K562 (cell line): ENCODE results near the gene AFAP1. TPM values are rescaled to one million over a fixed set of nuclear protein-coding genes. Genes with fewer than 3 reads are reported as not detected.

ENCODE experiments used
- ATAC-seq: fragments of 200-7000 bp; cut with Tn5 transposase; 3 replicates; pipeline ENCODE4 v1.9.1; 2020; ENCODE audit warnings: moderate library complexity
- BruUV-seq: library from RNA; stranded (reverse); fragments of 400-500 nt; replicated peaks from 2 replicates; lab custom pipeline; 2021; lab: Mats Ljungman, UMichigan
- CTCF ChIA-PET: fragments of 300-600 bp; formaldehyde crosslinking; extraction: SDS; loops from one replicate; lab custom pipeline; 2021; ENCODE audit warnings: low intra/inter-chr PET ratio; lab: Yijun Ruan, JAX
- POLR2A ChIA-PET: fragments of 300-600, 350-650 bp; sonication (Branson Sonifier 250); formaldehyde crosslinking; extraction: SDS; loops from one replicate; lab custom pipeline; 2021; ENCODE audit warnings: antibody characterized with exemption, inconsistent platforms; lab: Yijun Ruan, JAX
- DNase-seq, 4 experiments: peaks; one replicate each; pipeline versions ENCODE4 v3.0.0 to v3.0.0-alpha.2; 2011 to 2018; ENCODE audit warnings: low spot score in 3 of 4, mixed read lengths in 3 of 4; ENCODE audit errors: extremely low read depth in 1 of 4
- FAIRE-seq: peaks from 2 replicates; lab custom pipeline; 2011; peaks lifted over from hg19 to GRCh38; lab: Jason Lieb, UNC
- H2AFZ ChIP-seq: 2 replicates; pipeline ENCODE4 v1.6.0; 2011; ENCODE audit warnings: low read depth, low read length, control low read depth, inconsistent platforms
- H3K27ac ChIP-seq: fragments of 200-600 bp; 3 replicates; pipeline ENCODE4 v1.8.0; 2011; ENCODE audit warnings: low read depth, mild to moderate bottlenecking, control low read depth, inconsistent platforms, low read length, moderate library complexity, mixed read lengths; ENCODE audit errors: extremely low read depth
- H3K27me3 ChIP-seq, 2 experiments: fragments of 300-600 bp in 1 of 2; 2 replicates in 1 of 2; 3 replicates in 1 of 2; pipeline versions ENCODE4 v1.6.0 to v1.8.0; 2011; ENCODE audit warnings: inconsistent platforms in 2 of 2, low read length in 2 of 2, mild to moderate bottlenecking in 1 of 2, mixed read lengths in 1 of 2, moderate library complexity in 1 of 2; ENCODE audit not compliant: control insufficient read depth in 2 of 2, insufficient read depth in 2 of 2
- H3K36me3 ChIP-seq: fragments of 300-600 bp; 3 replicates; pipeline ENCODE4 v1.8.0; 2011; ENCODE audit warnings: mild to moderate bottlenecking, low read length, inconsistent platforms; ENCODE audit not compliant: control insufficient read depth, insufficient read depth
- H3K4me1 ChIP-seq, 2 experiments: fragments of 200-600 bp in 1 of 2; replicated peaks in 1 of 2; 2 replicates in 1 of 2; 3 replicates in 1 of 2; pipeline versions ENCODE4 v1.5.1 to v1.8.0; 2011; ENCODE audit warnings: inconsistent platforms in 2 of 2, low read length in 2 of 2, mild to moderate bottlenecking in 1 of 2, mixed read lengths in 1 of 2, moderate library complexity in 1 of 2; ENCODE audit not compliant: control insufficient read depth in 2 of 2, insufficient read depth in 2 of 2
- H3K4me2 ChIP-seq: 2 replicates; pipeline ENCODE4 v1.6.1; 2011; ENCODE audit warnings: low read length, control low read depth, inconsistent platforms, mixed read lengths; ENCODE audit not compliant: insufficient read depth
- H3K4me3 ChIP-seq: fragments of 200-600 bp; sonication (generic), shearing (Covaris generic); 2 replicates; pipeline ENCODE4 v1.5.1; 2016; ENCODE audit warnings: control low read depth, inconsistent platforms
- H3K79me2 ChIP-seq: fragments of 200-600 bp; 3 replicates; pipeline ENCODE4 v1.8.0; 2011; ENCODE audit warnings: low read length, inconsistent platforms; ENCODE audit not compliant: control insufficient read depth, insufficient read depth
- H3K9ac ChIP-seq, 2 experiments: 2 replicates each; pipeline versions ENCODE4 v1.6.0 to v1.6.1; 2011; ENCODE audit warnings: low read depth in 2 of 2, low read length in 2 of 2, control low read depth in 1 of 2, inconsistent platforms in 1 of 2, mild to moderate bottlenecking in 1 of 2, mixed read lengths in 1 of 2; ENCODE audit not compliant: insufficient read depth in 1 of 2
- H3K9me1 ChIP-seq: one replicate; pipeline ENCODE4 v1.6.0; 2011; ENCODE audit warnings: inconsistent platforms, mild to moderate bottlenecking, low read length, moderate library complexity; ENCODE audit not compliant: control insufficient read depth, insufficient read depth
- H3K9me3 ChIP-seq: replicated peaks from 2 replicates; pipeline ENCODE4 v1.5.1; 2011; ENCODE audit warnings: low read depth, low read length, inconsistent platforms; ENCODE audit not compliant: control insufficient read depth, insufficient read depth
- H4K20me1 ChIP-seq: replicated peaks from 2 replicates; pipeline ENCODE4 v1.6.1; 2011; ENCODE audit warnings: low read length, inconsistent platforms, mixed read lengths; ENCODE audit not compliant: control insufficient read depth, insufficient read depth
- ELF1 ChIP-seq: fragments of 200-800 bp; sonication (Bioruptor generic); IDR thresholded peaks from 2 replicates; pipeline ENCODE4 v1.6.1; 2016; ENCODE audit warnings: missing genetic modification characterization, missing compliant biosample characterization
- PML ChIP-seq: IDR thresholded peaks from 2 replicates; pipeline ENCODE4 v1.6.1; 2012; ENCODE audit warnings: low read length, inconsistent platforms
- POLR2AphosphoS2 ChIP-seq: IDR thresholded peaks from 2 replicates; pipeline ENCODE4 v1.6.1; 2012; ENCODE audit warnings: low read length, improper control_type of control experiment
- RAD21 ChIP-seq, 2 experiments: fragments of 250-450 bp in 1 of 2; fragments of 450-650 bp in 1 of 2; sonication (Bioruptor Pico) in 1 of 2; formaldehyde crosslinking in 1 of 2; IDR thresholded peaks in 1 of 2; conservative IDR thresholded peaks in 1 of 2; 2 replicates each; pipeline versions ENCODE4 v1.4.0 to v1.8.0; 2020 to 2022; ENCODE audit warnings: mild to moderate bottlenecking in 2 of 2, moderate library complexity in 1 of 2
- WGBS: fragments of 100-300 bp; shearing (Covaris generic); methylation state at CpG from one replicate; pipeline ENCODE4 v1.1.6; 2016; ENCODE audit warnings: low coverage, mixed read lengths; ENCODE audit not compliant: insufficient coverage; ENCODE audit errors: missing lambda C conversion rate; 5-methylcytosine and 5-hydroxymethylcytosine counted together
- in situ Hi-C: fragments of 300-500 bp; cut with MboI; formaldehyde crosslinking; loops from 4 replicates; pipeline ENCODE4 v1.15.0; 2018; ENCODE audit warnings: inconsistent platforms, mixed read lengths
- intact Hi-C: fragments of 100-400 bp; cut with micrococcal nuclease; formaldehyde crosslinking; loops from 2 replicates; pipeline ENCODE4 v1.14.2; 2022
- polyA plus RNA-seq, 8 experiments: library from polyadenylated mRNA; depleted of rRNA in 4 of 8; stranded (reverse) in 5 of 8; unstranded in 3 of 8; fragments of >200 nt; fragmentation: Nextera tagmentation in 2 of 8; fragmentation: Illumina TruSeq in 1 of 8; extraction: Ambion mirVana in 2 of 8; extraction: Trizol in 1 of 8; gene quantifications; 2 replicates each; pipeline versions ENCODE4 v1.2.1 to v1.2.3, GENCODE V29; 2011 to 2014; ENCODE audit warnings: inconsistent platforms in 1 of 8, missing spikeins in 1 of 8
- total RNA-seq, 7 experiments: library from RNA; depleted of rRNA in 6 of 7; stranded (reverse); fragments of >200 nt in 6 of 7; fragmentation: Illumina TruSeq in 2 of 7; extraction: Trizol in 2 of 7; gene quantifications; 2 replicates each; pipeline versions ENCODE4 v1.2.1 to v1.2.3, GENCODE V29; 2011 to 2021; ENCODE audit warnings: low replicate concordance in 1 of 7
- TF ChIP-seq, protein P1 (sequence below), 3 experiments: IDR thresholded peaks in 2 of 3; conservative IDR thresholded peaks in 1 of 3; 2 replicates each; pipeline ENCODE4 v1.5.1; 2011 to 2012; ENCODE audit warnings: low read length in 3 of 3, mild to moderate bottlenecking in 3 of 3, control low read depth in 2 of 3, improper control_type of control experiment in 1 of 3, inconsistent platforms in 1 of 3, low read depth in 1 of 3, mixed read lengths in 1 of 3, moderate library complexity in 1 of 3; ENCODE audit not compliant: insufficient read depth in 2 of 3

Gene AFAP1
- total and polyA plus RNA-seq, 9 of the 15 experiments (the other 6 are each of a cell fraction or from before 2014, with no cell fraction given) = 0.07 to 0.42 (median 0.12) TPM; not detected in 1

DNA sequence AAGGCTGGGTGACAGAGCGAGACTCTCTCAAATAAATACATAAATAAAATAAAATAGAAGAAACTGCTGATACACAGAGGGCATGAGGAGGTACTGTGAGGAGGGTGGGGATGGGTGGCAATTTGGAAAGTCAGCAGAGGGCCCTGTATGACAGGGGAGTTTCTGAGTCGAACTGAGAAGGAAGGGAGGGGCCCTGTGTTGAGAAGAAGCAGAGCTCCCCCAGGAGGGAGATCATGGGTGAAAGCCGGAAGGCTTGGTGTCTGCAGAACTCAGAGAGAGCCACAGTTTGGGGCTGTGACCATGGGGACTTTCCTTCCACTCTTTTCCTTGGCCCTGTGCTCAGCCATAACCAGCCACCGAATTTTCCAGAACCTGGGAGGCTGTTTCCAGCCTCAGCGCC is 24.8 kb upstream of the AFAP1 start:
- POLR2A ChIA-PET = interaction anchor here (0.6 to 0.7 kb wide), 2 partner anchors 94 to 494 kb away, joined by 3 to 4 read pairs; no protein-coding TSS in a partner anchor
- in situ Hi-C loops = no loop called here

More for the DNA sequence above, 24.8 kb upstream of the AFAP1 start:
- no peaks in the 10 kb centered on the region for H3K79me2 ChIP-seq
- no peaks in the 10 kb centered on the region; a peak in 1 of 5 replicates for H3K4me1 ChIP-seq
- no peak for FAIRE-seq
- peaks cover 13% of the 10 kb centered on the region for H4K20me1 ChIP-seq
- H3K9ac ChIP-seq = no peak overlapping the region
- no peak overlapping the region for H2AFZ ChIP-seq
- WGBS = 8% methylated on average over 5 of the region's 5 CpGs
- no peaks in the 10 kb centered on the region for H3K9me3 ChIP-seq
- no peak overlapping the region for H3K27ac ChIP-seq
- TF ChIP-seq ELF1 (tag) = 0 out of 2 replicates have a peak, but pooled peaks have one; percentile 17
- TF ChIP-seq POLR2AphosphoS2 = no peak
- TF ChIP-seq, protein P1, sequence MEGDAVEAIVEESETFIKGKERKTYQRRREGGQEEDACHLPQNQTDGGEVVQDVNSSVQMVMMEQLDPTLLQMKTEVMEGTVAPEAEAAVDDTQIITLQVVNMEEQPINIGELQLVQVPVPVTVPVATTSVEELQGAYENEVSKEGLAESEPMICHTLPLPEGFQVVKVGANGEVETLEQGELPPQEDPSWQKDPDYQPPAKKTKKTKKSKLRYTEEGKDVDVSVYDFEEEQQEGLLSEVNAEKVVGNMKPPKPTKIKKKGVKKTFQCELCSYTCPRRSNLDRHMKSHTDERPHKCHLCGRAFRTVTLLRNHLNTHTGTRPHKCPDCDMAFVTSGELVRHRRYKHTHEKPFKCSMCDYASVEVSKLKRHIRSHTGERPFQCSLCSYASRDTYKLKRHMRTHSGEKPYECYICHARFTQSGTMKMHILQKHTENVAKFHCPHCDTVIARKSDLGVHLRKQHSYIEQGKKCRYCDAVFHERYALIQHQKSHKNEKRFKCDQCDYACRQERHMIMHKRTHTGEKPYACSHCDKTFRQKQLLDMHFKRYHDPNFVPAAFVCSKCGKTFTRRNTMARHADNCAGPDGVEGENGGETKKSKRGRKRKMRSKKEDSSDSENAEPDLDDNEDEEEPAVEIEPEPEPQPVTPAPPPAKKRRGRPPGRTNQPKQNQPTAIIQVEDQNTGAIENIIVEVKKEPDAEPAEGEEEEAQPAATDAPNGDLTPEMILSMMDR (IDR thresholded peaks at IDR 0.05 in 2 of 3, conservative IDR thresholded peaks at IDR 0.05 in 1 of 3; ENCODE audit: insufficient read depth in 2 of 3, low read depth in 1 of 3, low read length in 3 of 3) = peak in 2 of 3 experiments; percentile 29 to 39; a peak in 3 of 6 replicates
- TF ChIP-seq RAD21 (CRISPR knock-in tag; conservative IDR thresholded peaks at IDR 0.05 in 1 of 2, IDR thresholded peaks at IDR 0.05 in 1 of 2) = peak in 1 of 2 experiments; percentile 38; a peak in 2 of 4 replicates
- TF ChIP-seq PML = no peak
- TF ChIP-seq, all 486 proteins: peak for 3
- intact Hi-C loops = no loop called here
- H3K36me3 ChIP-seq = no peaks in the 10 kb centered on the region
- ATAC-seq (peak; percentile 75), DNase-seq (peak in 2 of 4 experiments; percentile 10 to 34)
- no peak overlapping the region for H3K4me3 ChIP-seq
- CTCF ChIA-PET = no interaction called here
- no peak overlapping the region for H3K4me2 ChIP-seq
- peaks cover 3% of the 10 kb centered on the region for H3K9me1 ChIP-seq
- no TSS peak for BruUV-seq
- H3K27me3 ChIP-seq = peaks cover 22 to 70% of the 10 kb centered on the region in 2 experiments; a peak in 3 of 5 replicates
